ENCODE data around the gene GAS2L2.

DNA sequence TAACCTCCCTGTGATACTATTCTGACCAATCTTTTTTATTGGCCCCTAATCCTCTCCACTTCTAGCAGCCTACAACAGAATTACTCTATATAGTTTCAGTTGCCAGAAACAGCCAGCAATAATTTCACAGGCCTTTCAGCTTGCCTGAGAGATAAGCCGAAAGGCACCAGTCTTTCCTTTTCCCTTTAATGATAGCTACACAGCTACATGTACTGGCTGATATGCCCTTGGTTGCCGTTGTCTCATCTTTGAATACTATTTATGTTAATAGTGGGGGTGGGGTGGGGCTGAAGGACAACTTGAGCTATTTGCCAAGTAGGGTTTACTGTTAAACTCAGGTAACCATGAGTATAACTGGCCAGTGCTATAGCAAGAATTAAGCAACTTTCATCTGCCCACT is 57.4 kb downstream of the GAS2L2 start:
- TF ChIP-seq, protein P1, sequence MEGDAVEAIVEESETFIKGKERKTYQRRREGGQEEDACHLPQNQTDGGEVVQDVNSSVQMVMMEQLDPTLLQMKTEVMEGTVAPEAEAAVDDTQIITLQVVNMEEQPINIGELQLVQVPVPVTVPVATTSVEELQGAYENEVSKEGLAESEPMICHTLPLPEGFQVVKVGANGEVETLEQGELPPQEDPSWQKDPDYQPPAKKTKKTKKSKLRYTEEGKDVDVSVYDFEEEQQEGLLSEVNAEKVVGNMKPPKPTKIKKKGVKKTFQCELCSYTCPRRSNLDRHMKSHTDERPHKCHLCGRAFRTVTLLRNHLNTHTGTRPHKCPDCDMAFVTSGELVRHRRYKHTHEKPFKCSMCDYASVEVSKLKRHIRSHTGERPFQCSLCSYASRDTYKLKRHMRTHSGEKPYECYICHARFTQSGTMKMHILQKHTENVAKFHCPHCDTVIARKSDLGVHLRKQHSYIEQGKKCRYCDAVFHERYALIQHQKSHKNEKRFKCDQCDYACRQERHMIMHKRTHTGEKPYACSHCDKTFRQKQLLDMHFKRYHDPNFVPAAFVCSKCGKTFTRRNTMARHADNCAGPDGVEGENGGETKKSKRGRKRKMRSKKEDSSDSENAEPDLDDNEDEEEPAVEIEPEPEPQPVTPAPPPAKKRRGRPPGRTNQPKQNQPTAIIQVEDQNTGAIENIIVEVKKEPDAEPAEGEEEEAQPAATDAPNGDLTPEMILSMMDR (IDR thresholded peaks at IDR 0.05), result no peak
- TF ChIP-seq EZH2phosphoT487 (IDR thresholded peaks at IDR 0.05), result no peak

Measured in neural progenitor cell (in vitro differentiated cells).